ENCODE data around the gene INSC. TPM values are rescaled to one million over a fixed set of nuclear protein-coding genes. Genes with fewer than 3 reads are reported as not detected.

INSC gene
- total RNA-seq (2022; extraction: Qiagen RNA extraction) = 0.06 to 0.17 TPM in 2 of 5 replicates, not detected in the others

GRCh38 chr11:15114501-15115475 is at the start of gene INSC:
Gene INSC, plus strand, starts transcription at chr11:15114923. Its CDS starts 34,252 bp downstream, at chr11:15149175.

GRCh38 chr11:15073361-15074205 is 41.1 kb upstream of the INSC start, which contains the start of gene CALCB:
Gene CALCB, plus strand, starts transcription at chr11:15073593. Its CDS starts 1,126 bp downstream, at chr11:15074719.

Other genes starting within 250 kb of the INSC start
- 9.5 to 16.1 TPM (median 12.1 TPM) in 5 replicates for gene CYP2R1, start 222.7 kb upstream of the INSC start, total RNA-seq (2022; extraction: Qiagen RNA extraction)
- 0.12 TPM in 1 of 5 replicates, not detected in the others for gene CALCA, start 142.6 kb upstream of the INSC start, total RNA-seq (2022; extraction: Qiagen RNA extraction)
- 0.20 TPM in 1 of 5 replicates, not detected in the others for gene CALCB, start 41.3 kb upstream of the INSC start, total RNA-seq (2022; extraction: Qiagen RNA extraction)

Data from A549 treated with Mapracorat at 1 μM for 4 hours (cell line).